Measurements from ENCODE around the gene SIPA1L3.

GRCh38 chr19:38190793-38191192, 283.8 kb downstream of the SIPA1L3 start:
- TF ChIP-seq CTCF (conservative IDR thresholded peaks at IDR 0.05 in 1 of 2, IDR thresholded peaks at IDR 0.05 in 1 of 2; ENCODE audit: extremely low read depth in 1 of 2, insufficient read depth in 1 of 2, low read depth in 1 of 2, low read length in 2 of 2) (no peak), EZH2 (IDR thresholded peaks at IDR 0.05; ENCODE audit: borderline replicate concordance, low read length) (no peak)

All from mammary epithelial cell (primary cell).